WTC11 (cell line): ENCODE measurements around the gene OR10A4. TPM values are rescaled to one million over a fixed set of nuclear protein-coding genes. Genes with fewer than 3 reads are reported as not detected.
"Not testable (repeated sequence)": the region's sequence is repeated elsewhere in the genome, so short reads cannot be mapped to it uniquely, and the experiment has no call there.

Experiments used
- ATAC-seq: fragments of 200-7000 bp; cut with Tn5 transposase; 2 replicates; pipeline ENCODE4 v1.10.0; 2021; ENCODE audit warnings: mild to moderate bottlenecking, moderate library complexity
- CTCF ChIA-PET: fragments of 300-600 bp; sonication (Branson Sonifier 250); formaldehyde crosslinking; loops from one replicate; lab custom pipeline; 2021; ENCODE audit warnings: antibody characterized with exemption; lab: Charles Lee
- POLR2A ChIA-PET: fragments of 350-600 bp; sonication (Branson Sonifier 250); formaldehyde crosslinking; loops from one replicate; lab custom pipeline; 2021; ENCODE audit warnings: antibody characterized with exemption; lab: Charles Lee
- DNase-seq: peaks from one replicate; pipeline ENCODE4 v3.0.0; 2021; ENCODE audit warnings: low spot score
- H3K27ac Mint-ChIP-seq: 2 replicates; pipeline ENCODE4 v1.8.0; 2021; ENCODE audit warnings: mixed read lengths
- H3K27me3 Mint-ChIP-seq: 2 replicates; pipeline ENCODE4 v1.8.0; 2021; ENCODE audit warnings: low read depth, mild to moderate bottlenecking, moderate library complexity, mixed read lengths
- H3K36me3 Mint-ChIP-seq: 2 replicates; pipeline ENCODE4 v1.8.0; 2021; ENCODE audit warnings: mixed read lengths
- H3K4me1 Mint-ChIP-seq: 2 replicates; pipeline ENCODE4 v1.8.0; 2022; ENCODE audit warnings: mixed read lengths
- H3K4me3 Mint-ChIP-seq: 2 replicates; pipeline ENCODE4 v1.8.0; 2021; ENCODE audit warnings: mild to moderate bottlenecking, moderate library complexity, mixed read lengths
- H3K9me3 Mint-ChIP-seq: 2 replicates; pipeline ENCODE4 v1.8.0; 2021; ENCODE audit warnings: mixed read lengths
- CREM ChIP-seq: sonication (generic); formaldehyde crosslinking; IDR thresholded peaks from 2 replicates; pipeline ENCODE4 v1.8.1; 2022; ENCODE audit warnings: mild to moderate bottlenecking, missing genetic modification reagents, moderate library complexity
- FOXJ3 ChIP-seq: sonication (generic); formaldehyde crosslinking; IDR thresholded peaks from 2 replicates; pipeline ENCODE4 v1.9.0; 2021; ENCODE audit warnings: missing genetic modification reagents, mild to moderate bottlenecking, borderline replicate concordance
- GABPB1 ChIP-seq: sonication (generic); formaldehyde crosslinking; IDR thresholded peaks from 2 replicates; pipeline ENCODE4 v1.8.1; 2023; ENCODE audit warnings: mild to moderate bottlenecking, missing genetic modification reagents
- HMGA2 ChIP-seq: fragments of 250-450 bp; sonication (Bioruptor Pico); IDR thresholded peaks from 2 replicates; pipeline ENCODE4 v1.4.0; 2021; ENCODE audit warnings: mild to moderate bottlenecking, moderate library complexity
- SMAD3 ChIP-seq: sonication (generic); formaldehyde crosslinking; IDR thresholded peaks from 2 replicates; pipeline ENCODE4 v1.8.0; 2022; ENCODE audit warnings: missing genetic modification reagents, mild to moderate bottlenecking, borderline replicate concordance
- SP1 ChIP-seq: sonication (generic); formaldehyde crosslinking; conservative IDR thresholded peaks from 2 replicates; pipeline ENCODE4 v1.8.1; 2022; ENCODE audit warnings: missing genetic modification reagents
- total RNA-seq: library from RNA; stranded (reverse); gene quantifications from 3 replicates; pipeline ENCODE4 v1.2.3, GENCODE V29; 2021
- TF ChIP-seq, protein P1 (sequence below): sonication (generic); formaldehyde crosslinking; IDR thresholded peaks from 2 replicates; pipeline ENCODE4 v1.8.0; 2022; ENCODE audit warnings: missing genetic modification reagents
- TF ChIP-seq, protein P2 (sequence below): fragments of 250-450 bp; sonication (Bioruptor Pico); conservative IDR thresholded peaks from 2 replicates; pipeline ENCODE4 v1.9.0; 2021; ENCODE audit warnings: mild to moderate bottlenecking
- TF ChIP-seq, protein P3 (sequence below): fragments of 250-450 bp; sonication (Bioruptor Pico); IDR thresholded peaks from 2 replicates; pipeline ENCODE4 v1.9.0; 2021; ENCODE audit warnings: mild to moderate bottlenecking
- TF ChIP-seq, protein P4 (sequence below): sonication (generic); formaldehyde crosslinking; conservative IDR thresholded peaks from 2 replicates; pipeline ENCODE4 v1.8.1; 2022; ENCODE audit warnings: mild to moderate bottlenecking, missing genetic modification reagents
- TF ChIP-seq, protein P5 (sequence below): fragments of 250-450 bp; sonication (Bioruptor Pico); IDR thresholded peaks from 2 replicates; pipeline ENCODE4 v2.1.2; 2022; ENCODE audit warnings: mild to moderate bottlenecking, moderate library complexity
- TF ChIP-seq, protein P6 (sequence below): sonication (generic); formaldehyde crosslinking; IDR thresholded peaks from 2 replicates; pipeline ENCODE4 v1.8.0; 2022; ENCODE audit warnings: mild to moderate bottlenecking, missing genetic modification reagents
- TF ChIP-seq, protein P7 (sequence below): sonication (generic); formaldehyde crosslinking; IDR thresholded peaks from 2 replicates; pipeline ENCODE4 v1.8.0; 2023; ENCODE audit warnings: missing genetic modification reagents, mild to moderate bottlenecking, borderline replicate concordance

OR10A4 gene
- total RNA-seq, 1 experiment from 2014 or later: not detected

DNA sequence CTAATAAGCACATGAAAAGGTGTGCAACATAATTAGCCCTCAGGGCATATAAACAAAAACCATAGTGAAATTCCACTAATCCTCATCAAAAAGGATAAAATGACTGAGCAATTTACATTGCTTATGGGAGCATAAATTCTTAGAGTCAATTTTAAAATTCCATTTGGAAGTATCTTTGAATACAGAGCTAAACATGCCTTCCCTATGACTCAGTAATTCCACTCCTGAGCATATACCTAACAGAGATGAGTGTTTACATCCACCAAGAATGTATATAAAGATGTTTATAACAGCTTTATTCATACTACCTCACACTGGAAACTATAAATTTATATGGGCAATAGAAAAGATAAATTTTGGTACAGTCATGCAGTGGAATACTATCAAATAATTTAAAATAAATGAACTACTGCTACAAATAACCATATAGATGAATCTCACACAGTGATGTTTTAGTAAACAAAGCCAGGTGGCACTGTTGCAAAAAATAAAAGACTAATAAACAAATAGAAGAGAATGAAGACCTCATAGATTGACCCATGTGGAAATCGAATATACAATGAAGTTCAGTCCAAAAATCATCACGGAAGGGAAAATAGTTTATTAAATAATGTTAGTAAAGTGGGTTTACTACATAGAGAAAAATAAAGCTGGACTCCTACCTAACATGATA is 24.0 kb downstream of the OR10A4 start:
- DNase-seq: no peak
- CTCF ChIA-PET: interaction anchor here (0.5 to 0.7 kb wide), 2 partner anchors 18 to 88 kb away, joined by 3 to 5 read pairs; no protein-coding TSS in a partner anchor
- Mint-ChIP-seq H3K36me3 (peaks cover 11% of the 10 kb centered on the region), H3K9me3 (peaks cover 22% of the 10 kb centered on the region)
- TF ChIP-seq, protein P1, sequence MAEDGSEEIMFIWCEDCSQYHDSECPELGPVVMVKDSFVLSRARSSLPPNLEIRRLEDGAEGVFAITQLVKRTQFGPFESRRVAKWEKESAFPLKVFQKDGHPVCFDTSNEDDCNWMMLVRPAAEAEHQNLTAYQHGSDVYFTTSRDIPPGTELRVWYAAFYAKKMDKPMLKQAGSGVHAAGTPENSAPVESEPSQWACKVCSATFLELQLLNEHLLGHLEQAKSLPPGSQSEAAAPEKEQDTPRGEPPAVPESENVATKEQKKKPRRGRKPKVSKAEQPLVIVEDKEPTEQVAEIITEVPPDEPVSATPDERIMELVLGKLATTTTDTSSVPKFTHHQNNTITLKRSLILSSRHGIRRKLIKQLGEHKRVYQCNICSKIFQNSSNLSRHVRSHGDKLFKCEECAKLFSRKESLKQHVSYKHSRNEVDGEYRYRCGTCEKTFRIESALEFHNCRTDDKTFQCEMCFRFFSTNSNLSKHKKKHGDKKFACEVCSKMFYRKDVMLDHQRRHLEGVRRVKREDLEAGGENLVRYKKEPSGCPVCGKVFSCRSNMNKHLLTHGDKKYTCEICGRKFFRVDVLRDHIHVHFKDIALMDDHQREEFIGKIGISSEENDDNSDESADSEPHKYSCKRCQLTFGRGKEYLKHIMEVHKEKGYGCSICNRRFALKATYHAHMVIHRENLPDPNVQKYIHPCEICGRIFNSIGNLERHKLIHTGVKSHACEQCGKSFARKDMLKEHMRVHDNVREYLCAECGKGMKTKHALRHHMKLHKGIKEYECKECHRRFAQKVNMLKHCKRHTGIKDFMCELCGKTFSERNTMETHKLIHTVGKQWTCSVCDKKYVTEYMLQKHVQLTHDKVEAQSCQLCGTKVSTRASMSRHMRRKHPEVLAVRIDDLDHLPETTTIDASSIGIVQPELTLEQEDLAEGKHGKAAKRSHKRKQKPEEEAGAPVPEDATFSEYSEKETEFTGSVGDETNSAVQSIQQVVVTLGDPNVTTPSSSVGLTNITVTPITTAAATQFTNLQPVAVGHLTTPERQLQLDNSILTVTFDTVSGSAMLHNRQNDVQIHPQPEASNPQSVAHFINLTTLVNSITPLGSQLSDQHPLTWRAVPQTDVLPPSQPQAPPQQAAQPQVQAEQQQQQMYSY: no peak
- no peak for TF ChIP-seq FOXJ3
- TF ChIP-seq SMAD3 (CRISPR knock-in tag): no peak
- TF ChIP-seq SP1 (CRISPR knock-in tag): no peak
- TF ChIP-seq, protein P2, sequence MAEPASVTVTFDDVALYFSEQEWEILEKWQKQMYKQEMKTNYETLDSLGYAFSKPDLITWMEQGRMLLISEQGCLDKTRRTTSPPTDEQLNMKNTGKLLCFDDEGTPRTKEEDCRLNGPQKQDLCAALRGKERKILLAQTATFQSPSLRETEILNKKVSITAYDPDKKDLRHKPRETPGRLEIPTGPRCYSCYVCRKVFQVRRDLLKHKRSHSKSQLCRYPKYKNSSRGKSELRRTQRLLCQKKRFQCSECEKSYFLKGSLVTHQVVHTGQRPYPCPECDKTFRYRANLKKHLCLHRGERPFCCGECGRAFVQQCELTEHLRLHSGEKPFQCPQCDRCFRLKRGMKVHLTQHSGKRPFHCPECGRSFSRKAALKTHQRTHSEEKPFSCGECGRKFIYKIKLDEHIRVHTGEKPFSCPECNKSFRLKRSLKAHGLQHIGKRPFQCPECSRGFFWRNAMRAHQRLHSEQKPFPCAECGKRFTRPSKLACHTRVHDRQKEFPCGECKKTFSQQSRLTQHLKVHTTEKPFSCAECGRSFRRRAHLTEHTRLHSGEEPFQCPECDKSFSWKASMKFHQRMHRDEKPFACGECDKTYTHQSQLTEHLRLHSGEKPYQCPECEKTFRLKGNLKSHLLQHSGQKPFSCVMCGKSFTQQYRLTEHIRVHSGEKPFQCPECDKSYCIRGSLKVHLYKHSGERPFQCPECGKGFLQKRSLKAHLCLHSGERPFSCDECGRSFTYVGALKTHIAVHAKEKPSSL (CRISPR knock-in tag): no peak
- no peak for TF ChIP-seq HMGA2
- TF ChIP-seq, protein P3, sequence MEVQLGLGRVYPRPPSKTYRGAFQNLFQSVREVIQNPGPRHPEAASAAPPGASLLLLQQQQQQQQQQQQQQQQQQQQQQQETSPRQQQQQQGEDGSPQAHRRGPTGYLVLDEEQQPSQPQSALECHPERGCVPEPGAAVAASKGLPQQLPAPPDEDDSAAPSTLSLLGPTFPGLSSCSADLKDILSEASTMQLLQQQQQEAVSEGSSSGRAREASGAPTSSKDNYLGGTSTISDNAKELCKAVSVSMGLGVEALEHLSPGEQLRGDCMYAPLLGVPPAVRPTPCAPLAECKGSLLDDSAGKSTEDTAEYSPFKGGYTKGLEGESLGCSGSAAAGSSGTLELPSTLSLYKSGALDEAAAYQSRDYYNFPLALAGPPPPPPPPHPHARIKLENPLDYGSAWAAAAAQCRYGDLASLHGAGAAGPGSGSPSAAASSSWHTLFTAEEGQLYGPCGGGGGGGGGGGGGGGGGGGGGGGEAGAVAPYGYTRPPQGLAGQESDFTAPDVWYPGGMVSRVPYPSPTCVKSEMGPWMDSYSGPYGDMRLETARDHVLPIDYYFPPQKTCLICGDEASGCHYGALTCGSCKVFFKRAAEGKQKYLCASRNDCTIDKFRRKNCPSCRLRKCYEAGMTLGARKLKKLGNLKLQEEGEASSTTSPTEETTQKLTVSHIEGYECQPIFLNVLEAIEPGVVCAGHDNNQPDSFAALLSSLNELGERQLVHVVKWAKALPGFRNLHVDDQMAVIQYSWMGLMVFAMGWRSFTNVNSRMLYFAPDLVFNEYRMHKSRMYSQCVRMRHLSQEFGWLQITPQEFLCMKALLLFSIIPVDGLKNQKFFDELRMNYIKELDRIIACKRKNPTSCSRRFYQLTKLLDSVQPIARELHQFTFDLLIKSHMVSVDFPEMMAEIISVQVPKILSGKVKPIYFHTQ (CRISPR knock-in tag): no peak
- TF ChIP-seq GABPB1 (CRISPR knock-in tag): no peak
- TF ChIP-seq, protein P4, sequence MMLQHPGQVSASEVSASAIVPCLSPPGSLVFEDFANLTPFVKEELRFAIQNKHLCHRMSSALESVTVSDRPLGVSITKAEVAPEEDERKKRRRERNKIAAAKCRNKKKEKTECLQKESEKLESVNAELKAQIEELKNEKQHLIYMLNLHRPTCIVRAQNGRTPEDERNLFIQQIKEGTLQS (CRISPR knock-in tag): no peak
- TF ChIP-seq, protein P5, sequence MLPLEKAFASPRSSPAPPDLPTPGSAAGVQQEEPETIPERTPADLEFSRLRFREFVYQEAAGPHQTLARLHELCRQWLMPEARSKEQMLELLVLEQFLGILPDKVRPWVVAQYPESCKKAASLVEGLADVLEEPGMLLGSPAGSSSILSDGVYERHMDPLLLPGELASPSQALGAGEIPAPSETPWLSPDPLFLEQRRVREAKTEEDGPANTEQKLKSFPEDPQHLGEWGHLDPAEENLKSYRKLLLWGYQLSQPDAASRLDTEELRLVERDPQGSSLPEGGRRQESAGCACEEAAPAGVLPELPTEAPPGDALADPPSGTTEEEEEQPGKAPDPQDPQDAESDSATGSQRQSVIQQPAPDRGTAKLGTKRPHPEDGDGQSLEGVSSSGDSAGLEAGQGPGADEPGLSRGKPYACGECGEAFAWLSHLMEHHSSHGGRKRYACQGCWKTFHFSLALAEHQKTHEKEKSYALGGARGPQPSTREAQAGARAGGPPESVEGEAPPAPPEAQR (CRISPR knock-in tag): no peak
- TF ChIP-seq, protein P6, sequence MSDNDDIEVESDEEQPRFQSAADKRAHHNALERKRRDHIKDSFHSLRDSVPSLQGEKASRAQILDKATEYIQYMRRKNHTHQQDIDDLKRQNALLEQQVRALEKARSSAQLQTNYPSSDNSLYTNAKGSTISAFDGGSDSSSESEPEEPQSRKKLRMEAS (CRISPR knock-in tag): no peak
- TF ChIP-seq, protein P7, sequence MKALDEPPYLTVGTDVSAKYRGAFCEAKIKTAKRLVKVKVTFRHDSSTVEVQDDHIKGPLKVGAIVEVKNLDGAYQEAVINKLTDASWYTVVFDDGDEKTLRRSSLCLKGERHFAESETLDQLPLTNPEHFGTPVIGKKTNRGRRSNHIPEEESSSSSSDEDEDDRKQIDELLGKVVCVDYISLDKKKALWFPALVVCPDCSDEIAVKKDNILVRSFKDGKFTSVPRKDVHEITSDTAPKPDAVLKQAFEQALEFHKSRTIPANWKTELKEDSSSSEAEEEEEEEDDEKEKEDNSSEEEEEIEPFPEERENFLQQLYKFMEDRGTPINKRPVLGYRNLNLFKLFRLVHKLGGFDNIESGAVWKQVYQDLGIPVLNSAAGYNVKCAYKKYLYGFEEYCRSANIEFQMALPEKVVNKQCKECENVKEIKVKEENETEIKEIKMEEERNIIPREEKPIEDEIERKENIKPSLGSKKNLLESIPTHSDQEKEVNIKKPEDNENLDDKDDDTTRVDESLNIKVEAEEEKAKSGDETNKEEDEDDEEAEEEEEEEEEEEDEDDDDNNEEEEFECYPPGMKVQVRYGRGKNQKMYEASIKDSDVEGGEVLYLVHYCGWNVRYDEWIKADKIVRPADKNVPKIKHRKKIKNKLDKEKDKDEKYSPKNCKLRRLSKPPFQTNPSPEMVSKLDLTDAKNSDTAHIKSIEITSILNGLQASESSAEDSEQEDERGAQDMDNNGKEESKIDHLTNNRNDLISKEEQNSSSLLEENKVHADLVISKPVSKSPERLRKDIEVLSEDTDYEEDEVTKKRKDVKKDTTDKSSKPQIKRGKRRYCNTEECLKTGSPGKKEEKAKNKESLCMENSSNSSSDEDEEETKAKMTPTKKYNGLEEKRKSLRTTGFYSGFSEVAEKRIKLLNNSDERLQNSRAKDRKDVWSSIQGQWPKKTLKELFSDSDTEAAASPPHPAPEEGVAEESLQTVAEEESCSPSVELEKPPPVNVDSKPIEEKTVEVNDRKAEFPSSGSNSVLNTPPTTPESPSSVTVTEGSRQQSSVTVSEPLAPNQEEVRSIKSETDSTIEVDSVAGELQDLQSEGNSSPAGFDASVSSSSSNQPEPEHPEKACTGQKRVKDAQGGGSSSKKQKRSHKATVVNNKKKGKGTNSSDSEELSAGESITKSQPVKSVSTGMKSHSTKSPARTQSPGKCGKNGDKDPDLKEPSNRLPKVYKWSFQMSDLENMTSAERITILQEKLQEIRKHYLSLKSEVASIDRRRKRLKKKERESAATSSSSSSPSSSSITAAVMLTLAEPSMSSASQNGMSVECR (CRISPR knock-in tag): no peak
- no peak for TF ChIP-seq CREM
- TF ChIP-seq, all 79 proteins: peak for 0
- ATAC-seq: no peak
- H3K27ac Mint-ChIP-seq: no peak overlapping the region
- peaks cover 3% of the 10 kb centered on the region; the same call in 1 of the 2 replicates for H3K27me3 Mint-ChIP-seq
- no peak overlapping the region for H3K4me3 Mint-ChIP-seq
- H3K4me1 Mint-ChIP-seq: no peaks in the 10 kb centered on the region
- POLR2A ChIA-PET: no interaction called here

DNA sequence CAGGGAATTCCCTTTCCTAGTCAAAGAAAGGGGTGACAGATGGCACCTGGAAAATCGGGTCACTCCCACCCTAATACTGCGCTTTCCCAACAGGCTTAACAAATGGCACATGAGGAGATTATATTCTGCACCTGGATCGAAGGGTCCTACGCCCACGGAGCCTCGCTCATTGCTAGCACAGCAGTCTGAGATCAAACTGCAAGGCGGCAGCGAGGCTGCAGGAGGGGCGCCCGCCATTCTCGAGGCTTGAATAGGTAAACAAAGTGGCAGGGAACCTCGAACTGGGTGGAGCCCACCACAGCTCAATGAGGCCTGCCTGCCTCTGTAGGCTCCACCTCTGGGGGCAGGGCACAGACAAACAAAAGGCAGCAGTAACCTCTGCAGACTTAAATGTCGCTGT is 28.4 kb downstream of the OR10A4 start:
- DNase-seq, CTCF ChIA-PET, POLR2A ChIA-PET, H3K27ac Mint-ChIP-seq, H3K4me1 Mint-ChIP-seq, H3K4me3 Mint-ChIP-seq, H3K27me3 Mint-ChIP-seq, ATAC-seq: not testable (repeated sequence)
- Mint-ChIP-seq H3K36me3 (peaks cover 16% of the 10 kb centered on the region), H3K9me3 (peaks cover 27% of the 10 kb centered on the region)
